PC-3 (cell line): ENCODE results near the gene CHRNA4.

Source experiments
- CTCF ChIP-seq: fragments of 300-600 bp; sonication (generic); conservative IDR thresholded peaks from 2 replicates; pipeline ENCODE4 v1.5.1; 2017; ENCODE audit warnings: antibody characterized with exemption, low read depth, mild to moderate bottlenecking, low read length
- EZH2 ChIP-seq: fragments of 300-600 bp; sonication (generic); IDR thresholded peaks from one replicate; pipeline ENCODE4 v1.6.1; 2017; ENCODE audit warnings: antibody characterized with exemption, mild to moderate bottlenecking, low read length; ENCODE audit not compliant: unreplicated experiment
- EZH2phosphoT487 ChIP-seq: fragments of 300-600 bp; sonication (generic); IDR thresholded peaks from 2 replicates; pipeline ENCODE4 v1.6.1; 2018; ENCODE audit warnings: mild to moderate bottlenecking, antibody characterized with exemption, low read length, borderline replicate concordance

GRCh38 chr20:63404129-63405085 is 43.3 kb upstream of the CHRNA4 start:
- TF ChIP-seq CTCF (no peak), EZH2 (no peak), EZH2phosphoT487 (no peak)
